HCT116 (cell line): ENCODE data around the gene ACSF2.

ENCODE experiments used
- CEBPB ChIP-seq: IDR thresholded peaks from 2 replicates; pipeline ENCODE4 v1.6.1; 2012; ENCODE audit warnings: low read depth
- EZH2 ChIP-seq: fragments of 200-600 bp; sonication (generic); IDR thresholded peaks from 2 replicates; pipeline ENCODE4 v1.6.1; 2017; ENCODE audit warnings: antibody characterized with exemption, mixed run types
- EZH2phosphoT487 ChIP-seq: fragments of 200-600 bp; IDR thresholded peaks from 2 replicates; pipeline ENCODE4 v1.6.1; 2018; ENCODE audit warnings: antibody characterized with exemption, borderline replicate concordance
- JUND ChIP-seq: IDR thresholded peaks from 2 replicates; pipeline ENCODE4 v1.6.1; 2012
- POLR2A ChIP-seq: IDR thresholded peaks from 2 replicates; pipeline ENCODE4 v1.7.0; 2011; ENCODE audit warnings: borderline replicate concordance; ENCODE audit not compliant: insufficient read depth, insufficient read length; ENCODE audit errors: extremely low read depth
- POLR2AphosphoS5 ChIP-seq: IDR thresholded peaks from 2 replicates; pipeline ENCODE4 v1.6.1; 2011; ENCODE audit warnings: mild to moderate bottlenecking, low read depth, low read length, moderate library complexity
- RAD21 ChIP-seq: IDR thresholded peaks from 2 replicates; pipeline ENCODE4 v1.6.1; 2012; ENCODE audit warnings: low read depth, mild to moderate bottlenecking
- REST ChIP-seq: IDR thresholded peaks from 2 replicates; pipeline ENCODE4 v1.6.1; 2012; ENCODE audit warnings: low read depth
- ZFX ChIP-seq: fragments of 450-650 bp; IDR thresholded peaks from 2 replicates; pipeline ENCODE4 v1.6.1; 2017
- TF ChIP-seq, protein P1 (sequence below), 3 experiments: fragments of 200-600 bp in 1 of 3; sonication (generic) in 1 of 3; IDR thresholded peaks in 2 of 3; conservative IDR thresholded peaks in 1 of 3; 2 replicates each; pipeline ENCODE4 v1.5.1; 2012 to 2017; ENCODE audit warnings: low read depth in 2 of 3, low read length in 2 of 3, antibody characterized with exemption in 1 of 3, borderline replicate concordance in 1 of 3, control low read depth in 1 of 3, mild to moderate bottlenecking in 1 of 3, mixed read lengths in 1 of 3, mixed run types in 1 of 3, moderate library complexity in 1 of 3; ENCODE audit not compliant: insufficient read depth in 1 of 3
- TF ChIP-seq, protein P2 (sequence below): IDR thresholded peaks from 2 replicates; pipeline ENCODE4 v1.6.1; 2012
- TF ChIP-seq, protein P3 (sequence below): IDR thresholded peaks from 2 replicates; pipeline ENCODE4 v1.6.1; 2012

GRCh38 chr17:50389534-50389933 is 36.5 kb upstream of the ACSF2 start:
- TF ChIP-seq EZH2phosphoT487 = no peak
- no peak for TF ChIP-seq POLR2AphosphoS5
- TF ChIP-seq, protein P1, sequence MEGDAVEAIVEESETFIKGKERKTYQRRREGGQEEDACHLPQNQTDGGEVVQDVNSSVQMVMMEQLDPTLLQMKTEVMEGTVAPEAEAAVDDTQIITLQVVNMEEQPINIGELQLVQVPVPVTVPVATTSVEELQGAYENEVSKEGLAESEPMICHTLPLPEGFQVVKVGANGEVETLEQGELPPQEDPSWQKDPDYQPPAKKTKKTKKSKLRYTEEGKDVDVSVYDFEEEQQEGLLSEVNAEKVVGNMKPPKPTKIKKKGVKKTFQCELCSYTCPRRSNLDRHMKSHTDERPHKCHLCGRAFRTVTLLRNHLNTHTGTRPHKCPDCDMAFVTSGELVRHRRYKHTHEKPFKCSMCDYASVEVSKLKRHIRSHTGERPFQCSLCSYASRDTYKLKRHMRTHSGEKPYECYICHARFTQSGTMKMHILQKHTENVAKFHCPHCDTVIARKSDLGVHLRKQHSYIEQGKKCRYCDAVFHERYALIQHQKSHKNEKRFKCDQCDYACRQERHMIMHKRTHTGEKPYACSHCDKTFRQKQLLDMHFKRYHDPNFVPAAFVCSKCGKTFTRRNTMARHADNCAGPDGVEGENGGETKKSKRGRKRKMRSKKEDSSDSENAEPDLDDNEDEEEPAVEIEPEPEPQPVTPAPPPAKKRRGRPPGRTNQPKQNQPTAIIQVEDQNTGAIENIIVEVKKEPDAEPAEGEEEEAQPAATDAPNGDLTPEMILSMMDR (IDR thresholded peaks at IDR 0.05 in 2 of 3, conservative IDR thresholded peaks at IDR 0.05 in 1 of 3; ENCODE audit: borderline replicate concordance in 1 of 3, insufficient read depth in 1 of 3, low read depth in 2 of 3, low read length in 2 of 3) = no peak
- no peak for TF ChIP-seq JUND
- no peak for TF ChIP-seq ZFX
- no peak for TF ChIP-seq REST
- no peak for TF ChIP-seq EZH2
- TF ChIP-seq, protein P2, sequence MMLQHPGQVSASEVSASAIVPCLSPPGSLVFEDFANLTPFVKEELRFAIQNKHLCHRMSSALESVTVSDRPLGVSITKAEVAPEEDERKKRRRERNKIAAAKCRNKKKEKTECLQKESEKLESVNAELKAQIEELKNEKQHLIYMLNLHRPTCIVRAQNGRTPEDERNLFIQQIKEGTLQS = no peak
- no peak for TF ChIP-seq POLR2A
- TF ChIP-seq, protein P3, sequence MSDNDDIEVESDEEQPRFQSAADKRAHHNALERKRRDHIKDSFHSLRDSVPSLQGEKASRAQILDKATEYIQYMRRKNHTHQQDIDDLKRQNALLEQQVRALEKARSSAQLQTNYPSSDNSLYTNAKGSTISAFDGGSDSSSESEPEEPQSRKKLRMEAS = no peak
- TF ChIP-seq CEBPB = no peak
- no peak for TF ChIP-seq RAD21
